Psoas muscle (tissue), 8 donors: Measurements from ENCODE around the gene UBB. TPM values are rescaled to one million over a fixed set of nuclear protein-coding genes. Genes with fewer than 3 reads are reported as not detected.
A peak's percentile ranks its signal among the peaks of the same experiment; 100 is the strongest.

Experiments
- ATAC-seq, 4 donors: fragments of 200-7000 bp; cut with Tn5 transposase; one replicate each; pipeline ENCODE4 v1.9.1; 2020; ENCODE audit warnings: moderate library complexity in 3 of 4, mild to moderate bottlenecking in 2 of 4
- DNase-seq, 2 donors: peaks; one replicate each; pipeline ENCODE4 v3.0.0-alpha.2; 2020
- H3K27ac ChIP-seq: fragments of 200-600 bp; one replicate; pipeline ENCODE4 v1.8.0; 2022
- H3K27me3 ChIP-seq, 3 donors: fragments of 200-600 bp in 1 of 3; one replicate each; pipeline versions ENCODE4 v1.6.1 to v1.8.0; 2013 to 2022; ENCODE audit warnings: low read length in 2 of 3, mild to moderate bottlenecking in 2 of 3, moderate library complexity in 1 of 3; ENCODE audit not compliant: insufficient read depth in 3 of 3
- H3K36me3 ChIP-seq, 2 donors: fragments of 200-600 bp in 1 of 2; one replicate each; pipeline versions ENCODE4 v1.6.1 to v1.8.0; 2013 to 2022; ENCODE audit warnings: low read depth in 1 of 2, mild to moderate bottlenecking in 1 of 2, moderate library complexity in 1 of 2; ENCODE audit not compliant: insufficient read depth in 1 of 2
- H3K4me1 ChIP-seq: fragments of 200-600 bp; one replicate; pipeline ENCODE4 v1.8.0; 2022
- H3K4me3 ChIP-seq: fragments of 200-600 bp; one replicate; pipeline ENCODE4 v1.8.0; 2022; ENCODE audit warnings: mild to moderate bottlenecking
- H3K9me3 ChIP-seq: fragments of 200-600 bp; one replicate; pipeline ENCODE4 v1.8.0; 2022
- CTCF ChIP-seq: fragments of 200-600 bp; IDR thresholded peaks from one replicate; pipeline ENCODE4 v1.8.0; 2022; ENCODE audit warnings: antibody characterized with exemption
- WGBS, 3 donors: extraction: QIAGEN DNeasy Blood & Tissue Kit; methylation state at CpG; one replicate each; pipeline versions ENCODE4 v1.1.6 to v1.1.7; 2013; 5-methylcytosine and 5-hydroxymethylcytosine counted together
- intact Hi-C, 2 donors: fragments of 100-400 bp; cut with DNase I; formaldehyde crosslinking; loops; one replicate each; pipeline versions ENCODE4 v1.11.0 to v1.14.2; 2022
- polyA plus RNA-seq, 3 donors: library from polyadenylated mRNA; stranded (reverse); fragments of 200-250 nt; gene quantifications; one replicate each; pipeline ENCODE4 v1.2.3, GENCODE V29; 2013
- total RNA-seq, 4 donors: library from RNA; stranded (reverse); fragmentation: NEBNext Ultra II Directional in 2 of 4; extraction: Animal tissue kit (Norgen Biotek cat#: 25700) in 2 of 4; gene quantifications; one replicate each; pipeline versions ENCODE4 v1.2.1 to v1.2.4, GENCODE V29; 2021 to 2023
- donor health status: healthy with polysubstance abuse.
- donor health status: DM: no; HTN: no; CAD: no; lungs with moderate emphysema.
- donor health status: Bipolar disorder and iron deficiency.
- donor health status: healthy.
- donor health status: DM: yes; HTN: yes; CAD: no.
- donor health status: DM: no; HTN: no; CAD: no.
- donor health status: DM: no; HTN: no; CAD: no.
- donor health status: DM: yes; HTN: yes; CAD: no.

UBB gene
- total and polyA plus RNA-seq, 7 donors: 700 to 3,203 (median 1,893) TPM

- WGBS, 3 donors: 44 to 60% (median 54%) methylated on average over 4 of the region's 4 CpGs
- no peaks in the 10 kb centered on the region for H3K27me3 ChIP-seq
- ATAC-seq: peak; percentile 90 to 97 (median 95)
Observed at GRCh38 chr17:16342979-16343378, 37.9 kb upstream of the UBB start.

GRCh38 chr17:16343569-16343968 is 37.3 kb upstream of the UBB start:
- intact Hi-C loops: no loop called here
- no peak overlapping the region for H3K4me3 ChIP-seq
- 92 to 99% (median 97%) methylated on average over 3 of the region's 3 CpGs for WGBS, 3 donors
- peaks cover 5% of the 10 kb centered on the region for H3K4me1 ChIP-seq
- H3K27ac ChIP-seq: peak overlapping the region; percentile 65
- TF ChIP-seq CTCF: no peak
- H3K27me3 ChIP-seq: no peaks in the 10 kb centered on the region
- H3K36me3 ChIP-seq: peaks cover 4 to 46% of the 10 kb centered on the region in 2 donors
- DNase-seq (no peak), ATAC-seq (no peak)
- no peaks in the 10 kb centered on the region for H3K9me3 ChIP-seq

More at GRCh38 chr17:16342979-16343378, 37.9 kb upstream of the UBB start:
- DNase-seq: peak; percentile 58 to 75
- intact Hi-C loops: no loop called here
- H3K27ac ChIP-seq: peak overlapping the region; percentile 65
- H3K4me1 ChIP-seq: peaks cover 5% of the 10 kb centered on the region
- no peak for TF ChIP-seq CTCF
- no peak overlapping the region for H3K4me3 ChIP-seq
- peaks cover 0 to 41% of the 10 kb centered on the region in 2 donors for H3K36me3 ChIP-seq
- H3K9me3 ChIP-seq: no peaks in the 10 kb centered on the region

- no peaks in the 10 kb centered on the region for H3K27me3 ChIP-seq
- H3K4me3 ChIP-seq: no peak overlapping the region
- no peak overlapping the region for H3K27ac ChIP-seq
- intact Hi-C loops: loop anchor here in 1 of 2 donors (5.0 kb wide), 1 partner anchor 817 kb away; no protein-coding TSS in a partner anchor
- peaks cover 5% of the 10 kb centered on the region for H3K4me1 ChIP-seq
- no peak for TF ChIP-seq CTCF
- DNase-seq (no peak), ATAC-seq (no peak)
- 74 to 85% (median 76%) methylated on average over 5 of the region's 5 CpGs for WGBS, 3 donors
- H3K9me3 ChIP-seq: no peaks in the 10 kb centered on the region
- H3K36me3 ChIP-seq: peaks cover 6 to 60% of the 10 kb centered on the region in 2 donors
Observed at GRCh38 chr17:16345565-16345964, 35.3 kb upstream of the UBB start.

GRCh38 chr17:16346721-16347271 is 34.1 kb upstream of the UBB start:
- DNase-seq (no peak), ATAC-seq (no peak)
- Histone ChIP-seq H3K27me3 (no peaks in the 10 kb centered on the region), H3K4me3 (no peak overlapping the region), H3K36me3 (peaks cover 6 to 60% of the 10 kb centered on the region in 2 donors), H3K9me3 (no peaks in the 10 kb centered on the region), H3K4me1 (peaks cover 7% of the 10 kb centered on the region), H3K27ac (no peak overlapping the region)
- WGBS, 3 donors: 92 to 97% (median 94%) methylated on average over 6 of the region's 6 CpGs
- TF ChIP-seq CTCF: no peak
- intact Hi-C loops: loop anchor here in 1 of 2 donors (5.0 kb wide), 1 partner anchor 816 kb away; no protein-coding TSS in a partner anchor

- Histone ChIP-seq H3K27ac (no peak overlapping the region), H3K27me3 (no peaks in the 10 kb centered on the region), H3K9me3 (no peaks in the 10 kb centered on the region), H3K4me1 (peaks cover 11% of the 10 kb centered on the region), H3K36me3 (peaks cover 6 to 44% of the 10 kb centered on the region in 2 donors), H3K4me3 (no peak overlapping the region)
- no peak for DNase-seq
- 91 to 96% (median 93%) methylated on average over 6 of the region's 6 CpGs for WGBS, 3 donors
- TF ChIP-seq CTCF: no peak
- intact Hi-C loops: loop anchor here in 1 of 2 donors (5.0 kb wide), 1 partner anchor 814 kb away; no protein-coding TSS in a partner anchor
- ATAC-seq: no peak
Observed at GRCh38 chr17:16348586-16348985, 32.3 kb upstream of the UBB start.
